HEK293 (cell line): ENCODE data around the gene LDLRAD4.

ENCODE experiments used
- CTCF ChIA-PET: fragments of 350-600 bp; formaldehyde crosslinking; extraction: SDS; loops from one replicate; lab custom pipeline; 2021; ENCODE audit warnings: antibody characterized with exemption; lab: Yijun Ruan, JAX
- POLR2A ChIA-PET: fragments of 300-600 bp; formaldehyde crosslinking; extraction: SDS; loops from one replicate; lab custom pipeline; 2020; ENCODE audit warnings: antibody characterized with exemption, inconsistent platforms; lab: Yijun Ruan, JAX
- H3K27ac ChIP-seq: fragments of 200-500 bp; sonication (Bioruptor generic); 2 replicates; pipeline ENCODE4 v1.5.1; 2014; ENCODE audit warnings: low read depth, low read length, control low read depth, inconsistent platforms; ENCODE audit errors: extremely low read depth
- H3K36me3 ChIP-seq, 2 experiments: fragments of 200-500 bp in 1 of 2; sonication (Bioruptor generic) in 1 of 2; 1 replicate in 1 of 2; 2 replicates in 1 of 2; pipeline ENCODE4 v1.5.1; 2014 to 2017; ENCODE audit warnings: inconsistent platforms in 2 of 2, low read length in 2 of 2; ENCODE audit not compliant: control insufficient read depth in 2 of 2, insufficient read depth in 1 of 2
- H3K4me1 ChIP-seq: fragments of 200-500 bp; sonication (Bioruptor generic); 2 replicates; pipeline ENCODE4 v1.5.1; 2014; ENCODE audit warnings: mild to moderate bottlenecking, low read length, inconsistent platforms; ENCODE audit not compliant: control insufficient read depth, insufficient read depth
- H3K4me3 ChIP-seq: 2 replicates; pipeline ENCODE4 v1.5.1; 2011; ENCODE audit warnings: low read depth, mild to moderate bottlenecking, control low read depth, low read length, moderate library complexity
- H3K9me3 ChIP-seq: fragments of 200-500 bp; sonication (Bioruptor generic); 2 replicates; pipeline ENCODE4 v1.5.1; 2014; ENCODE audit warnings: low read depth, low read length, inconsistent platforms; ENCODE audit not compliant: control insufficient read depth, insufficient read depth
- BCL11B ChIP-seq: fragments of 450-650 bp; formaldehyde crosslinking; IDR thresholded peaks from 2 replicates; pipeline ENCODE4 v1.5.1; 2016; ENCODE audit warnings: low read depth, missing biosample characterization, missing genetic modification characterization
- GLIS1 ChIP-seq: fragments of 450-650 bp; formaldehyde crosslinking; IDR thresholded peaks from 2 replicates; pipeline ENCODE4 v1.5.1; 2016; ENCODE audit warnings: missing biosample characterization, missing genetic modification characterization
- PRDM2 ChIP-seq: fragments of 450-650 bp; formaldehyde crosslinking; IDR thresholded peaks from 2 replicates; pipeline ENCODE4 v1.5.1; 2016; ENCODE audit warnings: missing biosample characterization, missing genetic modification characterization, borderline replicate concordance
- ZBTB10 ChIP-seq: fragments of 450-650 bp; formaldehyde crosslinking; IDR thresholded peaks from 2 replicates; pipeline ENCODE4 v1.5.1; 2016; ENCODE audit warnings: missing biosample characterization, missing genetic modification characterization
- ZBTB44 ChIP-seq: fragments of 450-650 bp; IDR thresholded peaks from 2 replicates; pipeline ENCODE4 v1.5.1; 2018; ENCODE audit warnings: missing biosample characterization, mild to moderate bottlenecking, missing genetic modification characterization
- ZBTB48 ChIP-seq: fragments of 450-650 bp; formaldehyde crosslinking; IDR thresholded peaks from 2 replicates; pipeline ENCODE4 v1.5.1; 2016; ENCODE audit warnings: missing biosample characterization, missing genetic modification characterization
- ZNF121 ChIP-seq: fragments of 450-650 bp; formaldehyde crosslinking; IDR thresholded peaks from 2 replicates; pipeline ENCODE4 v1.5.1; 2016; ENCODE audit warnings: missing biosample characterization, missing genetic modification characterization
- ZNF146 ChIP-seq: fragments of 450-650 bp; formaldehyde crosslinking; IDR thresholded peaks from 2 replicates; pipeline ENCODE4 v1.5.1; 2016; ENCODE audit warnings: missing biosample characterization, missing genetic modification characterization
- ZNF19 ChIP-seq: fragments of 450-650 bp; formaldehyde crosslinking; IDR thresholded peaks from 2 replicates; pipeline ENCODE4; 2016; ENCODE audit warnings: missing biosample characterization, missing genetic modification characterization, low read depth
- ZNF2 ChIP-seq: fragments of 450-650 bp; formaldehyde crosslinking; IDR thresholded peaks from 2 replicates; pipeline ENCODE4 v1.5.1; 2016; ENCODE audit warnings: missing biosample characterization, missing genetic modification characterization
- ZNF221 ChIP-seq: fragments of 450-650 bp; formaldehyde crosslinking; IDR thresholded peaks from 2 replicates; pipeline ENCODE4 v1.5.1; 2017; ENCODE audit warnings: missing biosample characterization, missing genetic modification characterization, borderline replicate concordance
- ZNF239 ChIP-seq: fragments of 450-650 bp; formaldehyde crosslinking; IDR thresholded peaks from 2 replicates; pipeline ENCODE4 v1.5.1; 2016; ENCODE audit warnings: missing biosample characterization, missing genetic modification characterization
- ZNF248 ChIP-seq: fragments of 450-650 bp; formaldehyde crosslinking; IDR thresholded peaks from 2 replicates; pipeline ENCODE4 v1.5.1; 2017; ENCODE audit warnings: missing biosample characterization, missing genetic modification characterization
- ZNF280C ChIP-seq: fragments of 450-650 bp; formaldehyde crosslinking; IDR thresholded peaks from 2 replicates; pipeline ENCODE4 v1.5.1; 2016; ENCODE audit warnings: missing biosample characterization, missing genetic modification characterization
- ZNF292 ChIP-seq: fragments of 450-650 bp; formaldehyde crosslinking; IDR thresholded peaks from 2 replicates; pipeline ENCODE4 v1.5.1; 2016; ENCODE audit warnings: low read depth, missing biosample characterization, missing genetic modification characterization, borderline replicate concordance
- ZNF561 ChIP-seq: fragments of 450-650 bp; IDR thresholded peaks from 2 replicates; pipeline ENCODE4 v1.5.1; 2018; ENCODE audit warnings: missing biosample characterization, missing genetic modification characterization, borderline replicate concordance
- ZNF623 ChIP-seq: fragments of 450-650 bp; formaldehyde crosslinking; IDR thresholded peaks from 2 replicates; pipeline ENCODE4 v1.5.1; 2016; ENCODE audit warnings: missing biosample characterization, missing genetic modification characterization
- ZNF660 ChIP-seq: fragments of 450-650 bp; IDR thresholded peaks from 2 replicates; pipeline ENCODE4 v1.5.1; 2018; ENCODE audit warnings: missing biosample characterization, mild to moderate bottlenecking, missing genetic modification characterization
- ZNF830 ChIP-seq: fragments of 450-650 bp; IDR thresholded peaks from 2 replicates; pipeline ENCODE4 v1.5.0; 2018; ENCODE audit warnings: missing biosample characterization, missing genetic modification characterization, low read depth, mild to moderate bottlenecking, moderate library complexity
- TF ChIP-seq, protein P1 (sequence below): fragments of 450-650 bp; formaldehyde crosslinking; IDR thresholded peaks from 2 replicates; pipeline ENCODE4 v1.5.1; 2016; ENCODE audit warnings: missing biosample characterization, missing genetic modification characterization

Gene LDLRAD4

DNA sequence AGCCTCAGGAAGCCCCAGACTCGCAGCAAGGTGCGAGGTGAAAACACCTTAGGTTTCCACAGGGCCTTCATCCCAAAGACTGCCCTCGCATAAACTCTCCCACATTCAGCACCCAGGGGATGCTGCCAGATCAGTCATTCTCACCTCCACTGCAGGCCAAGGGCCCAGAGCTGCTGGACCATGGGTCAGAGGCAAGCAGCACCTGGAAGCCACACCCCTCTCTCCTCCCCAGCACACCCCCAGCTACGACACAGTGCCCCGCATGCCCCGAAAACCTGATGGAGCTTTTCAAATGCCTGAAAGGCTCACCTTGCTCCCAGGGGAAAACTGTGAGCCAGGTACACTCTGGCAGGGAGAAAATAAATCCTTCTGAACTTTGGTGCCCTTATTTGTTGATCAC is 31.9 kb upstream of the LDLRAD4 start:
- H3K27ac ChIP-seq, result no peak overlapping the region
- no peaks in the 10 kb centered on the region for H3K4me1 ChIP-seq
- no peaks in the 10 kb centered on the region for H3K36me3 ChIP-seq
- TF ChIP-seq ZNF2 (no peak), ZNF248 (tag by site-specific recombination) (no peak), GLIS1 (tag by site-specific recombination) (no peak), ZNF830 (tag by site-specific recombination) (no peak), ZNF221 (tag by site-specific recombination) (no peak), ZNF292 (tag by site-specific recombination) (no peak)
- TF ChIP-seq, all 188 proteins: peak for 0
- no peak overlapping the region for H3K4me3 ChIP-seq
- POLR2A ChIA-PET, result no interaction called here
- CTCF ChIA-PET, result interaction anchor here (1.6 kb wide), 1 partner anchor 29 kb away, joined by 3 read pairs; no protein-coding TSS in a partner anchor
- H3K9me3 ChIP-seq, result no peaks in the 10 kb centered on the region

- no peak overlapping the region for H3K27ac ChIP-seq
- no peak for TF ChIP-seq ZNF660 (tag by site-specific recombination)
- TF ChIP-seq ZNF561, result no peak
- TF ChIP-seq ZNF239 (tag by site-specific recombination), result no peak
- TF ChIP-seq ZNF19, result no peak
- TF ChIP-seq, protein P1, sequence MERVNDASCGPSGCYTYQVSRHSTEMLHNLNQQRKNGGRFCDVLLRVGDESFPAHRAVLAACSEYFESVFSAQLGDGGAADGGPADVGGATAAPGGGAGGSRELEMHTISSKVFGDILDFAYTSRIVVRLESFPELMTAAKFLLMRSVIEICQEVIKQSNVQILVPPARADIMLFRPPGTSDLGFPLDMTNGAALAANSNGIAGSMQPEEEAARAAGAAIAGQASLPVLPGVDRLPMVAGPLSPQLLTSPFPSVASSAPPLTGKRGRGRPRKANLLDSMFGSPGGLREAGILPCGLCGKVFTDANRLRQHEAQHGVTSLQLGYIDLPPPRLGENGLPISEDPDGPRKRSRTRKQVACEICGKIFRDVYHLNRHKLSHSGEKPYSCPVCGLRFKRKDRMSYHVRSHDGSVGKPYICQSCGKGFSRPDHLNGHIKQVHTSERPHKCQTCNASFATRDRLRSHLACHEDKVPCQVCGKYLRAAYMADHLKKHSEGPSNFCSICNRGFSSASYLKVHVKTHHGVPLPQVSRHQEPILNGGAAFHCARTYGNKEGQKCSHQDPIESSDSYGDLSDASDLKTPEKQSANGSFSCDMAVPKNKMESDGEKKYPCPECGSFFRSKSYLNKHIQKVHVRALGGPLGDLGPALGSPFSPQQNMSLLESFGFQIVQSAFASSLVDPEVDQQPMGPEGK (tag by site-specific recombination), result no peak
- TF ChIP-seq ZNF146, result no peak
- no peak for TF ChIP-seq ZBTB10 (tag by site-specific recombination)
- TF ChIP-seq PRDM2 (tag by site-specific recombination), result no peak
- TF ChIP-seq ZBTB44 (tag by site-specific recombination), result no peak
- no peak for TF ChIP-seq ZNF280C
- TF ChIP-seq ZNF623 (tag by site-specific recombination), result no peak
- TF ChIP-seq ZNF2, result no peak
- TF ChIP-seq BCL11B (tag by site-specific recombination), result no peak
- no peak for TF ChIP-seq ZNF121
- no peak for TF ChIP-seq ZBTB48 (tag by site-specific recombination)
- no peaks in the 10 kb centered on the region for H3K4me1 ChIP-seq
- CTCF ChIA-PET, result interaction anchor here (0.7 to 1.6 kb wide), 3 partner anchors 28 to 47 kb away, joined by 3 to 4 read pairs (median 3); no protein-coding TSS in a partner anchor
- no peaks in the 10 kb centered on the region for H3K9me3 ChIP-seq
- POLR2A ChIA-PET, result no interaction called here
- H3K36me3 ChIP-seq, result no peaks in the 10 kb centered on the region
- no peak overlapping the region for H3K4me3 ChIP-seq
Measured at GRCh38 chr18:13187498-13187897, 31.1 kb upstream of the LDLRAD4 start.
